Measurements from ENCODE around the gene VSIG4. TPM values are rescaled to one million over a fixed set of nuclear protein-coding genes. Genes with fewer than 3 reads are reported as not detected.

VSIG4 gene
- total and polyA plus RNA-seq, 2 of the 8 experiments (the other 6 are each of a cell fraction or from before 2014, with no cell fraction given), result not detected

DNA sequence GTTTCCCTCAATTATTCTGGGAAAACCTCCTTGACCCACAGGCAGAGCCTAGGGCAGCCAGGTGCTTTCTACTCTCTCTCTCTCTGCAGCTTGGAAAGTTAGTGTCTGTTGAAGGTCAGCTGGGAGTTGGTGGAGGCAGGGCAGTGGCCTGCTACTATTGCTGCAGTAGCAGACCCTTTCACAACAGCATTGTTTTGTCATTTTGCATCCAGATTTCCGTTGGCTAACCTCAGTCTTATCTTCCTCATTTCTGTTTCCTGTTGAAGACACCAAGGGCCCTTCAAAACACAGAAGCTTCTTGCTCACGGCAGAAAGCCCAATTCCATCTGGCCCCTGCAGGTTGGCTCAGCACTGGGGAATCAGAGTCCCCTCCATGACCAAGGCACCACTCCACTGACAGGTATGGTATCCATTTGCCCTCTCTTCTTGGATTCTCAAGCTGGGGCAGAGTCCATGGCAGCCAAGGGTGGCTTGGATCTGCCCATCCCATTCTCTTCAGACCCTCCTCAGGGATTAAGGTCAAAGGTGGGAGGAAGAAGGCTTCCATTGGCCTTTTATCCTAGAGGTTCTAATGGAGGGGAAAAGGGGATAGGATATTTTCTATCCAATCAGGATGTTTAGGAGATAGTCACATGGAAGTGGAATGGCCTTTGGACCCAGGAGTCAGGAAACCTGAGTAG lies 24.6 kb downstream of the VSIG4 start:
- Histone ChIP-seq H4K8ac (ENCODE audit: extremely low read depth, insufficient read depth, low read length) (no peak overlapping the region), H2BK5ac (ENCODE audit: low read depth, low read length) (no peak overlapping the region), H4K20me1 (replicated peaks in 1 of 2; ENCODE audit: control insufficient read depth in 1 of 2, insufficient read depth in 2 of 2, low read length in 2 of 2) (no peaks in the 10 kb centered on the region), H3K4me2 (ENCODE audit: insufficient read depth in 1 of 2, low read depth in 2 of 2, low read length in 2 of 2) (no peak overlapping the region), H3K36me3 (ENCODE audit: control insufficient read depth in 2 of 4, insufficient read depth in 4 of 4, low read length in 3 of 4) (no peaks in the 10 kb centered on the region), H2BK15ac (ENCODE audit: low read length) (no peak overlapping the region), H2AFZ (ENCODE audit: low read length) (no peak overlapping the region), H3K27me3 (replicated peaks in 1 of 4; ENCODE audit: control insufficient read depth in 3 of 4, extremely low read depth in 1 of 4, insufficient read depth in 3 of 4, low read length in 3 of 4) (no peaks in the 10 kb centered on the region), H3K9ac (replicated peaks in 1 of 4; ENCODE audit: extremely low read depth in 1 of 4, low read depth in 3 of 4, low read length in 3 of 4) (no peak overlapping the region), H2BK120ac (replicated peaks; ENCODE audit: low read depth, low read length) (no peak overlapping the region), H3K27ac (ENCODE audit: low read depth, low read length) (no peak overlapping the region), H4K91ac (replicated peaks; ENCODE audit: insufficient read length, low read length) (no peak overlapping the region), H3K79me1 (ENCODE audit: low read depth, low read length) (no peaks in the 10 kb centered on the region), H2BK12ac (ENCODE audit: low read depth, low read length) (no peak overlapping the region), H3K9me3 (ENCODE audit: insufficient read depth in 2 of 2, low read depth in 1 of 2, low read length in 1 of 2) (peaks cover 0 to 18% of the 10 kb centered on the region in 2 experiments; a peak in 1 of 4 replicates), H3K23ac (ENCODE audit: insufficient read length) (no peak overlapping the region), H3K4me3 (ENCODE audit: extremely low read depth in 1 of 4, insufficient read depth in 2 of 4, low read depth in 3 of 4, low read length in 4 of 4) (no peak overlapping the region), H4K5ac (ENCODE audit: insufficient read length, low read depth, low read length) (no peak overlapping the region), H2AK5ac (ENCODE audit: low read depth, low read length) (no peak overlapping the region), H2BK20ac (ENCODE audit: low read length) (no peak overlapping the region), H3K4ac (replicated peaks; ENCODE audit: insufficient read length, low read depth, low read length) (no peak overlapping the region), H3K14ac (ENCODE audit: insufficient read length) (no peak overlapping the region), H3K56ac (replicated peaks; ENCODE audit: insufficient read length, low read depth, low read length) (no peak overlapping the region), H3K4me1 (replicated peaks in 1 of 4; ENCODE audit: control insufficient read depth in 3 of 4, insufficient read depth in 4 of 4, low read length in 3 of 4) (no peaks in the 10 kb centered on the region; a peak in 2 of 7 replicates), H3K79me2 (ENCODE audit: control insufficient read depth in 1 of 2, insufficient read depth in 2 of 2, low read length in 2 of 2) (no peaks in the 10 kb centered on the region), H3K23me2 (ENCODE audit: low read depth, low read length) (no peaks in the 10 kb centered on the region), H3K18ac (ENCODE audit: extremely low read depth, low read length) (no peak overlapping the region)
- POLR2A ChIA-PET (ENCODE audit: partially characterized antibody), result no interaction called here
- CTCF ChIA-PET (ENCODE audit: partially characterized antibody), result no interaction called here
- DNase-seq (ENCODE audit: low read depth in 1 of 2, low spot score in 2 of 2) (no peak), FAIRE-seq (no peak)
- whole genome bisulfite sequencing, 2 experiments (ENCODE audit: extremely low coverage in 1 of 2, insufficient coverage in 1 of 2, insufficient read length in 1 of 2, insufficient replicate concordance in 2 of 2, low coverage in 1 of 2, low lambda C conversion rate in 2 of 2, missing lambda C conversion rate in 1 of 2), result 60% methylated on average over 2 of the region's 2 CpGs; no CpG with 5 or more reads in 1 of the 2 experiments
- TF ChIP-seq SAP30 (IDR thresholded peaks at IDR 0.05; ENCODE audit: insufficient read depth, insufficient replicate concordance, low read length) (no peak), RNF2 (IDR thresholded peaks at IDR 0.05; ENCODE audit: borderline replicate concordance, low read depth, low read length, missing control alignments, poor library complexity, severe bottlenecking) (no peak), SRF (IDR thresholded peaks at IDR 0.05; ENCODE audit: low read depth, low read length) (no peak), SIRT6 (IDR thresholded peaks at IDR 0.05; ENCODE audit: low read length) (no peak), POU5F1 (IDR thresholded peaks at IDR 0.05; ENCODE audit: low read depth, low read length) (no peak)

All from H1 (cell line).